Right lobe of liver (tissue), 6 donors: ENCODE measurements around the gene POLR1A. TPM values are rescaled to one million over a fixed set of nuclear protein-coding genes. Genes with fewer than 3 reads are reported as not detected.

ENCODE experiments used
- ATAC-seq, 4 donors: fragments of 200-7000 bp; cut with Tn5 transposase; one replicate each; pipeline ENCODE4 v1.9.1; 2020; ENCODE audit warnings: mild to moderate bottlenecking in 4 of 4, moderate library complexity in 4 of 4
- DNase-seq, 3 donors: peaks; one replicate each; pipeline ENCODE4 v3.0.0-alpha.2; 2020
- H3K27ac ChIP-seq, 3 donors: fragments of 200-600 bp; one replicate each; pipeline ENCODE4 v1.8.0; 2022
- H3K27me3 ChIP-seq, 2 donors: fragments of 200-600 bp; one replicate each; pipeline ENCODE4 v1.8.0; 2022
- H3K36me3 ChIP-seq, 4 donors: fragments of 200-600 bp; sonication (generic) in 1 of 4; one replicate each; pipeline versions ENCODE4 v1.5.1 to v1.8.0; 2017 to 2022; ENCODE audit warnings: control low read depth in 1 of 4
- H3K4me1 ChIP-seq, 4 donors: fragments of 200-600 bp; sonication (generic) in 1 of 4; one replicate each; pipeline versions ENCODE4 v1.5.1 to v1.8.0; 2017 to 2022; ENCODE audit warnings: control low read depth in 1 of 4
- H3K4me3 ChIP-seq, 3 donors: fragments of 200-600 bp; one replicate each; pipeline ENCODE4 v1.8.0; 2022
- H3K9me3 ChIP-seq, 4 donors: fragments of 200-600 bp; sonication (generic) in 1 of 4; one replicate each; pipeline versions ENCODE4 v1.5.1 to v1.8.0; 2017 to 2022; ENCODE audit warnings: control low read depth in 1 of 4
- POLR2A ChIP-seq: fragments of 450-650 bp; IDR thresholded peaks from one replicate; pipeline ENCODE4 v1.6.1; 2017; ENCODE audit warnings: antibody characterized with exemption, mild to moderate bottlenecking
- WGBS: methylation state at CpG from one replicate; pipeline ENCODE4 v1.1.6; 2018; ENCODE audit warnings: low coverage, low lambda C conversion rate; ENCODE audit not compliant: insufficient coverage; ENCODE audit errors: missing lambda C conversion rate; 5-methylcytosine and 5-hydroxymethylcytosine counted together
- intact Hi-C, 2 donors: fragments of 100-400 bp; cut with DNase I; formaldehyde crosslinking; loops; one replicate each; pipeline versions ENCODE4 v1.11.2 to v1.14.1; 2022
- total RNA-seq, 6 experiments: library from RNA; depleted of rRNA in 2 of 6; stranded (reverse); fragments of >200 nt in 2 of 6; fragmentation: NEBNext Ultra II Directional in 3 of 6; extraction: Animal tissue kit (Norgen Biotek cat#: 25700) in 3 of 6; gene quantifications; one replicate each; pipeline versions ENCODE4 v1.1.0 to v1.2.4, GENCODE V29; 2016 to 2023
- TF ChIP-seq, protein P1 (sequence below), 4 donors: fragments of 200-600 bp in 3 of 4; fragments of 450-650 bp in 1 of 4; IDR thresholded peaks; one replicate each; pipeline versions ENCODE4 v1.5.1 to v1.8.0; 2016 to 2022; ENCODE audit warnings: antibody characterized with exemption in 4 of 4, mild to moderate bottlenecking in 2 of 4
- donor health status: DM: no; HTN: yes; CAD: no.
- donor health status: DM: no; HTN: no; CAD: no.
- donor health status: DM: no; HTN: no; CAD: no.
- donor health status: DM: no; HTN: yes; CAD: no.
- donor health status: DM: no; HTN: yes; CAD: no.

The POLR1A gene
- total RNA-seq, 6 experiments from 2014 or later = 12.5 to 19.7 (median 14.4) TPM

GRCh38 chr2:86000131-86000937, 105.4 kb downstream of the POLR1A start:
- TF ChIP-seq, protein P1, sequence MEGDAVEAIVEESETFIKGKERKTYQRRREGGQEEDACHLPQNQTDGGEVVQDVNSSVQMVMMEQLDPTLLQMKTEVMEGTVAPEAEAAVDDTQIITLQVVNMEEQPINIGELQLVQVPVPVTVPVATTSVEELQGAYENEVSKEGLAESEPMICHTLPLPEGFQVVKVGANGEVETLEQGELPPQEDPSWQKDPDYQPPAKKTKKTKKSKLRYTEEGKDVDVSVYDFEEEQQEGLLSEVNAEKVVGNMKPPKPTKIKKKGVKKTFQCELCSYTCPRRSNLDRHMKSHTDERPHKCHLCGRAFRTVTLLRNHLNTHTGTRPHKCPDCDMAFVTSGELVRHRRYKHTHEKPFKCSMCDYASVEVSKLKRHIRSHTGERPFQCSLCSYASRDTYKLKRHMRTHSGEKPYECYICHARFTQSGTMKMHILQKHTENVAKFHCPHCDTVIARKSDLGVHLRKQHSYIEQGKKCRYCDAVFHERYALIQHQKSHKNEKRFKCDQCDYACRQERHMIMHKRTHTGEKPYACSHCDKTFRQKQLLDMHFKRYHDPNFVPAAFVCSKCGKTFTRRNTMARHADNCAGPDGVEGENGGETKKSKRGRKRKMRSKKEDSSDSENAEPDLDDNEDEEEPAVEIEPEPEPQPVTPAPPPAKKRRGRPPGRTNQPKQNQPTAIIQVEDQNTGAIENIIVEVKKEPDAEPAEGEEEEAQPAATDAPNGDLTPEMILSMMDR (IDR thresholded peaks at IDR 0.05) = no peak
- no peak for TF ChIP-seq POLR2A
- peak in 2 of 4 donors; percentile 16 to 19 for ATAC-seq
- WGBS = 66% methylated on average over 10 of the region's 10 CpGs

GRCh38 chr2:85999061-85999831, 106.4 kb downstream of the POLR1A start:
- H3K9me3 ChIP-seq = no peaks in the 10 kb centered on the region
- H3K36me3 ChIP-seq = no peaks in the 10 kb centered on the region
- peak overlapping the region in 2 of 3 donors; percentile 39 to 58 for H3K27ac ChIP-seq
- no peaks in the 10 kb centered on the region for H3K27me3 ChIP-seq
- DNase-seq (no peak), ATAC-seq (peak; percentile 32 to 57 (median 52))
- peaks cover 0 to 4% (median 0%) of the 10 kb centered on the region in 4 donors for H3K4me1 ChIP-seq
- no peak overlapping the region for H3K4me3 ChIP-seq
- 72% methylated on average over 7 of the region's 8 CpGs for WGBS
- intact Hi-C loops = no loop called here
- TF ChIP-seq POLR2A = no peak
- TF ChIP-seq, protein P1 (IDR thresholded peaks at IDR 0.05) = no peak

More at GRCh38 chr2:86000131-86000937, 105.4 kb downstream of the POLR1A start:
- Histone ChIP-seq H3K27ac (no peak overlapping the region), H3K4me3 (no peak overlapping the region), H3K4me1 (no peaks in the 10 kb centered on the region), H3K36me3 (no peaks in the 10 kb centered on the region), H3K9me3 (no peaks in the 10 kb centered on the region), H3K27me3 (no peaks in the 10 kb centered on the region)
- intact Hi-C loops = no loop called here
- no peak for DNase-seq

DNA sequence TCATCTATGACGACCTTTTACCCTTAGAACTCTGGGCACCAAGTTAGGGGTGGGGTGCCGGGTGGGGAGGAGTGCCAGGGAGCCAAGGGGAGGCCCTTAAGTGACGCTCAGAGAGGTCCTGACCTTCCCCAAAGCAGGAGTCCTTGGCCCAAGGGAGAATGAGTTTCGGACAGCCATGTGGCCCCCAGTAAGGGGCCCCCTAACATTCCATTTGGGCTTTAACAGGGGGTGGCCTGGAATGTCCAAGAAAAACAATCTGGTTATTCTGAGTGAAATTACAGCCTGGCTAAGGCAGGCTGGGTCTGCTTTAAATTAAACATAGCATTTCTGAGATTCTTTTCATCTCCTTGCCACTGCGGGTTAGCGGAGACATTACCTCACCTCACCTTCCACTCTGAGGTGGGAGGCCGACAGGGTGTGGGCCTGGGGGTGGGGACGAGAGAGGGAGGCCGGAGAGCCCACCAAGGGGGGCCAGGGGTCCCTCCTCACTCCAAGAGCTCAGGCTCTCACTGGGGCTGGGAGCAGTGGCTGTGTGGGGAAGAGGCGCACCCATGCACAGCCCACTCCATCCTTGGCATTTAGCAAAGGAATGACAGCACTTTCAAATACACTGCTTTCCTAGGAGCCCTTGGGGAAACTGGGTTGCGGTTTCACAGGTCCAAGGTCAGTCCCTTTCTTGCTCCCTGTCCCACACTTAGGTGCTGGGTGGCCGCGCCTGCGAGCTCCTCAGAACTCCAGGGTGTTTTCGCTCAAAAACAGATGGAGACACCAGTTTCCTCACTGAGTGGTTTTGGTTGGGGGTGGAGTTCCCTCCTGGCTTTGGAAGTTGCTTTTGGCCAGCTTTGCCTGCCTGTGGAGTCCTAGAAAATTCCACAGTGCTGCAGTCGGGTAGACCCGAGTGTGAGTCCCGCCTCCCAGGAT, 107.4 kb downstream of the POLR1A start:
- Histone ChIP-seq H3K4me3 (no peak overlapping the region), H3K27me3 (no peaks in the 10 kb centered on the region), H3K36me3 (no peaks in the 10 kb centered on the region), H3K27ac (peak overlapping the region; percentile 6 to 39 (median 19)), H3K9me3 (no peaks in the 10 kb centered on the region), H3K4me1 (peaks cover 0 to 6% (median 0%) of the 10 kb centered on the region in 4 donors)
- peak in 1 of 3 donors; percentile 43 for DNase-seq
- 44% methylated on average over 5 of the region's 18 CpGs for WGBS
- ATAC-seq = peak in 2 of 4 donors; percentile 12 to 15
- intact Hi-C loops = no loop called here
- TF ChIP-seq POLR2A = no peak
- TF ChIP-seq, protein P1 (IDR thresholded peaks at IDR 0.05) = no peak
